IPS DF 6.9 (cell line): Measurements from ENCODE around the gene MPO.

Experiments
- DNase-seq: peaks from one replicate; pipeline ENCODE4 v3.0.0-alpha.2; 2013; ENCODE audit warnings: low read depth, low spot score
- H3K27ac ChIP-seq: one replicate; pipeline ENCODE4 v1.5.1; 2013; ENCODE audit warnings: low read length, control low read depth
- H3K27me3 ChIP-seq: 2 replicates; pipeline ENCODE4 v1.6.1; 2013; ENCODE audit warnings: mild to moderate bottlenecking, low read length; ENCODE audit not compliant: control insufficient read depth, insufficient read depth
- H3K36me3 ChIP-seq: 2 replicates; pipeline ENCODE4 v1.6.1; 2013; ENCODE audit warnings: low read length; ENCODE audit not compliant: control insufficient read depth, insufficient read depth
- H3K4me1 ChIP-seq: 2 replicates; pipeline ENCODE4 v1.6.1; 2013; ENCODE audit warnings: low read length; ENCODE audit not compliant: control insufficient read depth, insufficient read depth
- H3K4me3 ChIP-seq: 2 replicates; pipeline ENCODE4 v1.5.1; 2013; ENCODE audit warnings: mild to moderate bottlenecking, low read length
- H3K9me3 ChIP-seq: 2 replicates; pipeline ENCODE4 v1.6.1; 2013; ENCODE audit warnings: low read length, inconsistent platforms; ENCODE audit not compliant: control insufficient read depth, insufficient read depth
- WGBS: extraction: QIAGEN DNeasy Blood & Tissue Kit; methylation state at CpG from one replicate; pipeline ENCODE4 v1.1.7; 2013; ENCODE audit warnings: mixed read lengths, missing lambda C conversion rate; ENCODE audit not compliant: insufficient read length, insufficient coverage; 5-methylcytosine and 5-hydroxymethylcytosine counted together

MPO gene

DNA sequence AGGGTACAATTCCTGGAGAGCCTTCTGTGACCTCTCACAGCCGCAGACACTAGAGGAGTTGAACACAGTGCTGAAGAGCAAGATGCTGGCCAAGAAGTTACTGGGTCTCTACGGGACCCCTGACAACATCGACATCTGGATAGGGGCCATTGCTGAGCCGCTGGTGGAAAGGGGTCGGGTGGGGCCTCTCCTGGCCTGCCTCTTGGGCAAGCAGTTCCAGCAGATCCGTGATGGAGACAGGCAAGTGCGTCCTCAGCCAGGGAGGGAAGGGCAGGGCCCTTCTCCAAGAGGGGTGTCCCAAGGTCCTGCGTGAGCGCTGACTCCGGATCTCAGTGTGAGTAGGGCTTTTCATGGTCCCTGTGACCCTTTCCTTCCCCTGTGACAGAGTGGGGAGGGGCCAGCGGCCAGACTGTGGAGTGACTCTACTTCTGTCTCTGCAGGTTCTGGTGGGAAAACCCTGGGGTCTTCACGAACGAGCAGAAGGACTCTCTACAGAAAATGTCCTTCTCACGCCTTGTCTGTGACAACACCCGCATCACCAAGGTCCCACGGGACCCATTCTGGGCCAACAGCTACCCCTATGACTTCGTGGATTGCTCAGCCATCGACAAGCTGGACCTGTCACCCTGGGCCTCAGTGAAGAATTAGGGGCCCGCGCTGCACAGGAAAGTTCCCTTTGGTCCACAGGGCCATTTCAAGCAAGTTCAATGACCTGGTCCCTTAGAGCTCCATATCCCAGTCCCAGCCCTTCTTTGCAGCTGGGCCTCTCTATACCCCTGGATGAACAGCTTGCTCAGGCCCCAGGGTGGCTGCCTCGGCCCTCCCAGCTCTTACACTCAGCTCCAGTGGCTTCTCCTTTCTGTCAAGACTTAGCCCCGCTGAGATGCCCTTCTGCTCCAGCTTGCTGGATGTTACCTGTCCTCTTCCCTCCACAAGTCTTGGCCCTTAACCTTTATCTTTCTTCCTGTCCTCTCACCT, 13.1 kb downstream of the MPO start:
- H3K4me3 ChIP-seq = no peak overlapping the region
- H3K36me3 ChIP-seq = no peaks in the 10 kb centered on the region
- WGBS = no CpG with 5 or more reads among the region's 22 CpGs
- H3K4me1 ChIP-seq = no peaks in the 10 kb centered on the region
- DNase-seq = no peak
- H3K27ac ChIP-seq = no peak overlapping the region
- H3K27me3 ChIP-seq = no peaks in the 10 kb centered on the region
- no peaks in the 10 kb centered on the region for H3K9me3 ChIP-seq

DNA sequence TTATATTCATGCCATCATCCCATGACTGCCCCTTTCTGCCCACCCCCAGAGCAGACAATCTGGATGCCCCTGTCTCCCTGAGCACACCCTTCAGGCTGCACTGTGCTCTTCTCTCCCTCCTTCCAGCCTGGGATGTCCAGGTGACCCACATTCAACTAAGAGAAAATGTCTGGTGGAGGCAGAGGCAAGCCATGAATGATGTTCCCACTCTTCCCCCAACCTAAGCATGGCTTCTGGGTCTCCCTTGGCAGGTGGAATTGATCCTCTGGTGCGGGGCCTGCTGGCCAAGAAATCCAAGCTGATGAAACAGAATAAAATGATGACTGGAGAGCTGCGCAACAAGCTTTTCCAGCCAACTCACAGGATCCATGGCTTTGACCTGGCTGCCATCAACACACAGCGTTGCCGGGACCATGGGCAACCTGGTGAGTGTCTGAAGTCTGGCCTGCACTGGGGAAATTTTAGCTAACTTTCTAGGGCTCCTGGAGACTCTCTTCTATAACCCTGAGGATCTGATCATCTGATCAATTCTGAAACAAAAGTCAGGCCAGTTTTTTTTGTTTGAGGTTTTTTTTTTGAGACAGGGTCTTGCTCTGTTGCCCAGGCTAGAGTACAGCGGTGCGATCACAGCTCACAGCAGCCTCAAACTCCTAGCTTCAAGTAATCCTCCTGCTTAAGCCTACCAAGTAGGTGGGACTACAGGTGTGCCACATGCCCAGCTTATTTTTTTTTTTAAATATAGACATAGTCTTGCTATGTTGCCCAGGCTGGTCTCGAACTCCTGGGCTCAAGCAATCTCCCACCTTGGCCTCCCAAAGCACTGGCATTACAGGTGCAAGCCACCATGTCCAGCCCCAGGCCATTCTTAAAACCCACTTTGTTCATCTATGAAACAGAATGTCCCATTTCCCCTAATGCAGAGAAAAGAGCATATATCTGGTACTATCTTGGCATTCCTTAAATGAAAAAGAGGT, 14.5 kb downstream of the MPO start:
- H3K27ac ChIP-seq = no peak overlapping the region
- no peaks in the 10 kb centered on the region for H3K36me3 ChIP-seq
- no peaks in the 10 kb centered on the region for H3K27me3 ChIP-seq
- H3K9me3 ChIP-seq = no peaks in the 10 kb centered on the region
- DNase-seq = no peak
- no peaks in the 10 kb centered on the region for H3K4me1 ChIP-seq
- no CpG with 5 or more reads among the region's 7 CpGs for WGBS
- H3K4me3 ChIP-seq = no peak overlapping the region

DNA sequence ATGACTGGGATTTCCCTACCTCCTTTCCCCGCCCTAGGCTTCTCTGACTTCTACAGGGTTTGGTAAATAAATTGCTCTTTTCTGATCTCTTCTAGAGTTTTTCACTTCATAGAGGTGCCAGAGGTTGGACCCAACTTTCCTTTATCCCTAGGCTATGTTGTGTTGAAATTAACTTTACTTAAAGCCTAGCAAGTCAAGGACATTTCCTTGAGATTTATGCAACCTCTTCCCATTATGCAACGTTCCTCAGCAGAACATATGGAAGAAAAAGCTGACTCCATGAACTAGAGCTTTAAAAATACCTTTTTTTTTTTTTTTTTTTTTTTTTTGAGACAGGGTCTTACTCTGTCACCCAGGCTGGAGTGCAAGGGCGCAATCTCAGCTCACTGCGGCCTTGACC, 15.5 kb downstream of the MPO start:
- Histone ChIP-seq H3K36me3 (no peaks in the 10 kb centered on the region), H3K4me1 (no peaks in the 10 kb centered on the region), H3K27me3 (no peaks in the 10 kb centered on the region), H3K9me3 (no peaks in the 10 kb centered on the region), H3K4me3 (no peak overlapping the region), H3K27ac (no peak overlapping the region)
- WGBS = no CpG with 5 or more reads among the region's 4 CpGs
- no peak for DNase-seq

DNA sequence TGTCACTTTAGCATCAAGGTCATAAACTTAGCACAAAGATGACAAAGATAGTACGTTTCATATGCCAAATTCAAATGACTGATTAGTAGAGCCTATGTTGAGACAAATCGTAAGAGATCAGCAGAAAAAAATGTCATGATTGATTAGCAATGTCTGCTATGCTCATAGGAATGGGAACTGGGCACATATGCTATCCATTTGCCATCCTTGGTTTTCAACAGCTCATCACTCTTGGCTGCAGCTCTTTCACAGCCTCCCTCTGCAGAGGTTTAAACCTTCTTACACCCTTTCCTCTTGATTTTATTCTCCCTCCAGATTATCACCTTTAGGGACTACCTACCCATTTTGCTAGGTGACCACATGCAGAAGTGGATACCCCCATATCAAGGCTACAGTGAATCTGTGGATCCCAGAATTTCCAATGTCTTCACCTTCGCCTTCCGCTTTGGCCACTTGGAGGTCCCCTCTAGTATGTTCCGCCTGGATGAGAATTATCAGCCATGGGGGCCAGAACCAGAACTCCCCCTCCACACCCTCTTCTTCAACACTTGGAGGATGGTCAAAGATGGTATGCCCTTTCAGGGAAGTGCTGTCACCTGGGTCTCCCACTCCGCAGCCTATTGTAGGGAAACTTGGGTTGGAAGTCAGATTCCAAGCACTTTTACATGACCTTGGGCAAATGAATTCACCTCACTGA, 16.2 kb downstream of the MPO start:
- DNase-seq = no peak
- H3K9me3 ChIP-seq = no peaks in the 10 kb centered on the region
- no peak overlapping the region for H3K27ac ChIP-seq
- H3K27me3 ChIP-seq = no peaks in the 10 kb centered on the region
- no peaks in the 10 kb centered on the region for H3K36me3 ChIP-seq
- H3K4me1 ChIP-seq = no peaks in the 10 kb centered on the region
- no peak overlapping the region for H3K4me3 ChIP-seq
- no CpG with 5 or more reads among the region's 6 CpGs for WGBS

DNA sequence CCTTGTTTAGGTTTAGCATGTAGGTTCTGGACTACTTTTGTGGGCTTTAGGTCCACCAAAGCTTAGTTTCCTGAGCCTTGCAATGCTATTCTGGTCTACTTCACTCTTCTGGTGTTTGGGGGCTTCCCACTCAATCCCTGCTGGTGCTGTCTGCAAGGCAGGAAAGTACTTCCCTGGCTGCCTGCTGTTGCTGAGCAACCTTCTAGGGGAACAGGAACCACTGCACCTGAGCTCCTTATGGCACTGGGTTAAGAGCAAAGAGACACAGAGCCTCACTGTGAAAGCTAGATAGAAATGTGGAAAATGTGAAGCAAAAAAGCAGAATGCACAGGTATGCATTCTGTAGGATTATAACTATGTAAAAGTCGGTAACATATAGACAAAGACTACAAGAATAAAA, 17.0 kb downstream of the MPO start:
- Histone ChIP-seq H3K27me3 (no peaks in the 10 kb centered on the region), H3K4me1 (no peaks in the 10 kb centered on the region), H3K4me3 (no peak overlapping the region), H3K36me3 (no peaks in the 10 kb centered on the region), H3K9me3 (no peaks in the 10 kb centered on the region), H3K27ac (no peak overlapping the region)
- DNase-seq = no peak
- no CpG with 5 or more reads among the region's 1 CpG for WGBS

DNA sequence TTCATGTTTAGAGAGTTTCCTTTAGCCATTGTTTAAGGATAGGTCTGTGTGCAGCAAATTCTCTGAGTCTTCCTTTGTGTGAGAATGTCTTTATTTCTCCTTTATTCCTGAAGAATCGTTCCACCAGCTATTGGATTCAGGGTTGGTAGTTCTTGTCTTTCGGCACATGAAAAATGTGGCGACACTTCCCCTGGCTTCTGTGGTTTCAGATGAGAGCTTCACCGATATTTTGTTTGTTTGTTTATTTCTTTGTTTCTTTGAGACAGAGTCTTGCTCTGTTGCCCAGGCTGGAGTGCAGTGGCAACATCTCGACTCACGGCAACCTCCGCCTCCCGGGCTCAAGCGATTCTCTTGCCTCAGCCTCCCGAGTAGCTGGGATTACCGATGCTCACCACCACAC, 18.6 kb downstream of the MPO start:
- H3K36me3 ChIP-seq = no peaks in the 10 kb centered on the region
- H3K9me3 ChIP-seq = no peaks in the 10 kb centered on the region
- no peak for DNase-seq
- WGBS = no CpG with 5 or more reads among the region's 11 CpGs
- no peak overlapping the region for H3K4me3 ChIP-seq
- no peaks in the 10 kb centered on the region for H3K4me1 ChIP-seq
- H3K27ac ChIP-seq = no peak overlapping the region
- no peaks in the 10 kb centered on the region for H3K27me3 ChIP-seq

DNA sequence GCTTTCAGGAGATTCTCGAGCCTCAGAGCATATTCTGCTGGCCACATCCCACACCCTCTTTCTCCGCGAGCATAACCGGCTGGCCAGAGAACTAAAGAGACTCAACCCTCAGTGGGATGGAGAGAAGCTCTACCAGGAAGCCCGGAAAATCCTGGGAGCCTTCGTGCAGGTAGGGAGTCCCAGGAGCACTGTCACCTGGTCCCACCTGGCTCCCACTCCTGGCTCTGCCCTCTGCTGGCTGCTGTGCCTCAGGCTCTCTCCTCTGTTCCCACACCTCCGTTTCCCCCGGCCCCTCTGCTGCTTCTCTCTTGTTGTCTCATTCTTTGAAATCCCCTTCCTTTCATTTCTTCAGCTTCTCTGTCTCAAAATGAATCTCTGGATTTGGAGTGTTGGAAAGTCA, 25.9 kb downstream of the MPO start:
- no peaks in the 10 kb centered on the region for H3K36me3 ChIP-seq
- peaks cover 14% of the 10 kb centered on the region for H3K27me3 ChIP-seq
- peaks cover 2% of the 10 kb centered on the region; the same call in 1 of the 2 replicates for H3K9me3 ChIP-seq
- no peaks in the 10 kb centered on the region for H3K4me1 ChIP-seq
- peak; percentile 39 for DNase-seq
- no CpG with 5 or more reads among the region's 8 CpGs for WGBS
- H3K4me3 ChIP-seq = no peak overlapping the region
- no peak overlapping the region for H3K27ac ChIP-seq

DNA sequence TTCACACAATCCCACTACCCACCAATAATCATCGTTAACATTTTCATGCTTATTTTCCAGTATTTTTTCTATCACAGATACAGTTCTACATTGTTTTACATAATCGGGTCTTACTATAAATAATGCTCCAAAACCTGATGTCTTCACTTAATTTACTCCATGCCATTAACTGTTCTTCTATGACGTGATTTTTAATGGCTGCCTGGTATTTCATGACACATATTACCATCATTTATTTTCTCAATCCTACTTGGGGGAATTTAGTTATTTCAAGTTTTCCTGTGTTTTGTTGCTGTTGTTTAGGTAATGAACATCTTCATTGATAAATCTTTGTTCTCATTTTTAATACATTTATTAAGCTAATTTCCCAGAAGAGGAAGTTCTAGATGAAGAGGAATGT, 27.7 kb downstream of the MPO start:
- peaks cover 2% of the 10 kb centered on the region; the same call in 1 of the 2 replicates for H3K9me3 ChIP-seq
- peaks cover 1% of the 10 kb centered on the region; the same call in 1 of the 2 replicates for H3K4me1 ChIP-seq
- no peak overlapping the region for H3K27ac ChIP-seq
- peaks cover 25% of the 10 kb centered on the region for H3K27me3 ChIP-seq
- no peaks in the 10 kb centered on the region for H3K36me3 ChIP-seq
- whole genome bisulfite sequencing = 97% methylated on average over 2 of the region's 3 CpGs
- no peak overlapping the region for H3K4me3 ChIP-seq
- no peak for DNase-seq

DNA sequence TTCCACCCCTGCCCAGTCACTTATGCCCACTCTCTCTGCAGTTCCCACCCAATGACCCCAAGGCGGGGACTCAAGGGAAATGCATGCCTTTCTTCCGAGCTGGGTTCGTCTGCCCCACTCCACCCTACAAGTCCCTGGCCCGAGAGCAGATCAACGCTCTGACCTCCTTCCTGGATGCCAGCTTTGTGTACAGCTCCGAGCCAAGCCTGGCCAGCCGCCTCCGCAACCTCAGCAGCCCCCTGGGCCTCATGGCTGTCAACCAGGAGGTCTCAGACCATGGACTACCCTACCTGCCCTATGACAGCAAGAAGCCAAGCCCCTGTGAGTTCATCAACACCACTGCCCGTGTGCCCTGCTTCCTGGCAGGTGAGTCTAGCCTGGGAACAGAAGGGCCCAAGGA, 28.6 kb downstream of the MPO start:
- Histone ChIP-seq H3K4me1 (peaks cover 1% of the 10 kb centered on the region; the same call in 1 of the 2 replicates), H3K27me3 (peaks cover 27% of the 10 kb centered on the region), H3K27ac (no peak overlapping the region), H3K4me3 (no peak overlapping the region), H3K36me3 (no peaks in the 10 kb centered on the region), H3K9me3 (peaks cover 2% of the 10 kb centered on the region; the same call in 1 of the 2 replicates)
- no peak for DNase-seq
- no CpG with 5 or more reads among the region's 9 CpGs for WGBS
